Choroid plexus epithelial cell (primary cell): ENCODE measurements around the gene DCP1A.
"Not testable (repeated sequence)": the region's sequence is repeated elsewhere in the genome, so short reads cannot be mapped to it uniquely, and the experiment has no call there.

ENCODE experiments used
- DNase-seq: peaks from one replicate; pipeline ENCODE4 v3.0.0-alpha.2; 2010; ENCODE audit warnings: low read depth
- H3K4me3 ChIP-seq: 2 replicates; pipeline ENCODE4 v1.5.1; 2011; ENCODE audit warnings: low read depth, mild to moderate bottlenecking, control low read depth, low read length, moderate library complexity
- CTCF ChIP-seq: conservative IDR thresholded peaks from 2 replicates; pipeline ENCODE4 v1.5.1; 2011; ENCODE audit warnings: low read depth, mild to moderate bottlenecking, control low read depth, inconsistent platforms, low read length, moderate library complexity

The DCP1A gene

GRCh38 chr3:53350652-53351051, 3.3 kb upstream of the DCP1A start:
- peak; percentile 55 for DNase-seq
- no peak overlapping the region for H3K4me3 ChIP-seq
- peak; percentile 53 for TF ChIP-seq CTCF

- peak overlapping the region; percentile 100 for H3K4me3 ChIP-seq
- not testable (repeated sequence) for DNase-seq
These were observed 775 bp upstream of the DCP1A start for GRCh38 chr3:53348118-53348517.

- peak overlapping the region; percentile 100 for H3K4me3 ChIP-seq
- TF ChIP-seq CTCF: no peak
- no peak for DNase-seq
These were observed 452 bp downstream of the DCP1A start for GRCh38 chr3:53346922-53347260.

GRCh38 chr3:53346514-53346913, 829 bp downstream of the DCP1A start:
- no peak for TF ChIP-seq CTCF
- DNase-seq: no peak
- peak overlapping the region; percentile 100 for H3K4me3 ChIP-seq

GRCh38 chr3:53342353-53342752, 5.0 kb downstream of the DCP1A start:
- DNase-seq: peak; percentile 57
- no peak overlapping the region for H3K4me3 ChIP-seq
- no peak for TF ChIP-seq CTCF

GRCh38 chr3:53337167-53337940, 10.0 kb downstream of the DCP1A start:
- H3K4me3 ChIP-seq: no peak overlapping the region
- DNase-seq: no peak
- TF ChIP-seq CTCF: no peak

GRCh38 chr3:53334742-53335141, 12.6 kb downstream of the DCP1A start:
- no peak for DNase-seq
- no peak overlapping the region for H3K4me3 ChIP-seq
- no peak for TF ChIP-seq CTCF
